Endothelial cell of umbilical vein (primary cell): ENCODE measurements around the gene NOS2. TPM values are rescaled to one million over a fixed set of nuclear protein-coding genes. Genes with fewer than 3 reads are reported as not detected.
"Not testable (repeated sequence)": the region's sequence is repeated elsewhere in the genome, so short reads cannot be mapped to it uniquely, and the experiment has no call there.

ENCODE experiments used
- BruUV-seq: library from RNA; stranded (reverse); fragments of 400-500 nt; replicated peaks from 2 replicates; lab custom pipeline; 2021; lab: Mats Ljungman, UMichigan
- CTCF ChIA-PET: fragments of 300-600, 350-600 bp; sonication (Branson Sonifier 250); formaldehyde crosslinking; loops from one replicate; lab custom pipeline; 2021; ENCODE audit warnings: antibody characterized with exemption, inconsistent platforms; lab: Charles Lee
- POLR2A ChIA-PET: fragments of 300-600, 350-600 bp; sonication (Branson Sonifier 250); formaldehyde crosslinking; loops from one replicate; lab custom pipeline; 2021; ENCODE audit warnings: antibody characterized with exemption, inconsistent platforms; lab: Charles Lee
- DNase-seq: peaks from one replicate; pipeline ENCODE4 v3.0.0-alpha.2; 2011; ENCODE audit warnings: low read depth, low spot score
- FAIRE-seq: peaks from 2 replicates; lab custom pipeline; 2011; peaks lifted over from hg19 to GRCh38; lab: Jason Lieb, UNC
- H2AFZ ChIP-seq: 2 replicates; pipeline ENCODE4 v1.6.0; 2012; ENCODE audit warnings: low read depth, low read length, control low read depth, inconsistent platforms
- H3K27ac ChIP-seq: 2 replicates; pipeline ENCODE4 v1.5.1; 2011; ENCODE audit warnings: low read depth, mild to moderate bottlenecking, control low read depth, low read length, moderate library complexity; ENCODE audit not compliant: insufficient read depth
- H3K27me3 ChIP-seq, 2 experiments: 2 replicates each; pipeline versions ENCODE4 v1.6.0 to v1.6.1; 2011; ENCODE audit warnings: low read length in 2 of 2, mixed read lengths in 1 of 2; ENCODE audit not compliant: control insufficient read depth in 2 of 2, insufficient read depth in 2 of 2
- H3K36me3 ChIP-seq, 2 experiments: 2 replicates in 1 of 2; 3 replicates in 1 of 2; pipeline ENCODE4 v1.5.1; 2011; ENCODE audit warnings: low read length in 2 of 2, mild to moderate bottlenecking in 1 of 2, moderate library complexity in 1 of 2; ENCODE audit not compliant: control insufficient read depth in 2 of 2, insufficient read depth in 2 of 2; ENCODE audit errors: extremely low read depth in 1 of 2
- H3K4me1 ChIP-seq: 3 replicates; pipeline ENCODE4 v1.5.1; 2011; ENCODE audit warnings: mild to moderate bottlenecking, low read length; ENCODE audit not compliant: control insufficient read depth, insufficient read depth; ENCODE audit errors: extremely low read depth
- H3K4me2 ChIP-seq: 2 replicates; pipeline ENCODE4 v1.6.1; 2011; ENCODE audit warnings: low read length, control low read depth, mixed read lengths; ENCODE audit not compliant: insufficient read depth
- H3K4me3 ChIP-seq, 3 experiments: fragments of 200-600 bp in 1 of 3; sonication (generic), shearing (Covaris generic) in 1 of 3; replicated peaks in 1 of 3; 2 replicates each; pipeline ENCODE4 v1.5.1; 2011 to 2016; ENCODE audit warnings: control low read depth in 3 of 3, low read length in 3 of 3, mild to moderate bottlenecking in 2 of 3, inconsistent platforms in 1 of 3, low read depth in 1 of 3, moderate library complexity in 1 of 3; ENCODE audit not compliant: insufficient read depth in 1 of 3
- H3K79me2 ChIP-seq: 2 replicates; pipeline ENCODE4 v1.6.0; 2012; ENCODE audit warnings: low read length, inconsistent platforms; ENCODE audit not compliant: control insufficient read depth, insufficient read depth
- H3K9ac ChIP-seq: replicated peaks from 2 replicates; pipeline ENCODE3; 2011; ENCODE audit warnings: low read length, control low read depth; ENCODE audit not compliant: insufficient read depth; ENCODE audit errors: extremely low read depth
- H3K9me1 ChIP-seq: replicated peaks from 3 replicates; pipeline ENCODE4 v1.6.0; 2011; ENCODE audit warnings: mild to moderate bottlenecking, low read length; ENCODE audit not compliant: control insufficient read depth, insufficient read depth; ENCODE audit errors: extremely low read depth
- H3K9me3 ChIP-seq: replicated peaks from 2 replicates; pipeline ENCODE4 v1.5.1; 2012; ENCODE audit warnings: low read length, inconsistent platforms; ENCODE audit not compliant: control insufficient read depth, insufficient read depth
- H4K20me1 ChIP-seq: replicated peaks from 2 replicates; pipeline ENCODE3; 2011; ENCODE audit warnings: mild to moderate bottlenecking, low read length; ENCODE audit not compliant: control insufficient read depth, insufficient read depth; ENCODE audit errors: extremely low read depth
- CTCF ChIP-seq, 2 donors: IDR thresholded peaks; 1 replicate in 1 of 2; 2 replicates in 1 of 2; pipeline ENCODE4 v1.5.1; 2011; ENCODE audit warnings: low read length in 2 of 2, mild to moderate bottlenecking in 2 of 2, moderate library complexity in 2 of 2, control low read depth in 1 of 2, inconsistent platforms in 1 of 2, low read depth in 1 of 2; ENCODE audit not compliant: insufficient read depth in 1 of 2; ENCODE audit errors: extremely low read depth in 1 of 2
- EZH2 ChIP-seq: IDR thresholded peaks from 2 replicates; pipeline ENCODE4 v1.6.1; 2012; ENCODE audit warnings: borderline replicate concordance, low read depth, mild to moderate bottlenecking, moderate library complexity, low read length, inconsistent platforms; ENCODE audit not compliant: severe bottlenecking
- FOS ChIP-seq: IDR thresholded peaks from 2 replicates; pipeline ENCODE4 v1.6.1; 2011; ENCODE audit warnings: mild to moderate bottlenecking, low read length, moderate library complexity, borderline replicate concordance; ENCODE audit not compliant: insufficient read depth
- GATA2 ChIP-seq: IDR thresholded peaks from 2 replicates; pipeline ENCODE4 v1.7.0; 2011; ENCODE audit warnings: low read depth, mild to moderate bottlenecking, moderate library complexity, mixed read lengths, low read length; ENCODE audit not compliant: insufficient read length, insufficient read depth
- JUN ChIP-seq: IDR thresholded peaks from 2 replicates; pipeline ENCODE4 v1.6.1; 2011; ENCODE audit warnings: borderline replicate concordance, low read depth; ENCODE audit not compliant: insufficient read length, insufficient read depth
- MAX ChIP-seq: IDR thresholded peaks from 2 replicates; pipeline ENCODE4 v1.6.1; 2011; ENCODE audit not compliant: insufficient read depth, insufficient read length
- MYC ChIP-seq: IDR thresholded peaks from one replicate; pipeline ENCODE4 v1.6.1; 2011; ENCODE audit warnings: mild to moderate bottlenecking, low read depth, low read length
- POLR2A ChIP-seq: IDR thresholded peaks from 2 replicates; pipeline ENCODE4 v1.6.1; 2012; ENCODE audit warnings: low read depth, mild to moderate bottlenecking, control low read depth, low read length
- POLR2AphosphoS5 ChIP-seq: IDR thresholded peaks from 2 replicates; pipeline ENCODE4 v1.6.1; 2012; ENCODE audit warnings: low read depth, mild to moderate bottlenecking, control low read depth, low read length, moderate library complexity; ENCODE audit not compliant: insufficient read depth
- dilution Hi-C: fragments of 300-500 bp; cut with MboI; formaldehyde crosslinking; loops from one replicate; pipeline ENCODE4 v1.15.0; 2019; ENCODE audit warnings: low sequenced_read_pairs; ENCODE audit not compliant: extremely low pct_ligation_motif_present
- intact Hi-C: fragments of 100-400 bp; cut with micrococcal nuclease; formaldehyde crosslinking; loops from one replicate; pipeline ENCODE4 v1.10.0; 2022
- polyA plus RNA-seq, 4 experiments: library from polyadenylated mRNA; depleted of rRNA in 3 of 4; stranded (reverse) in 3 of 4; unstranded in 1 of 4; fragments of >200 nt; gene quantifications; 2 replicates each; pipeline versions ENCODE4 v1.2.1 to v1.2.3, GENCODE V29; 2011 to 2012; ENCODE audit warnings: missing spikeins in 1 of 4
- total RNA-seq: library from RNA; stranded (reverse); gene quantifications from 2 replicates; pipeline ENCODE4 v1.2.3, GENCODE V29; 2021

NOS2 gene
- total and polyA plus RNA-seq, 2 donors (not counting 3 experiments of a cell fraction or from before 2014, with no cell fraction given), result 0.01 TPM; not detected in 1

DNA sequence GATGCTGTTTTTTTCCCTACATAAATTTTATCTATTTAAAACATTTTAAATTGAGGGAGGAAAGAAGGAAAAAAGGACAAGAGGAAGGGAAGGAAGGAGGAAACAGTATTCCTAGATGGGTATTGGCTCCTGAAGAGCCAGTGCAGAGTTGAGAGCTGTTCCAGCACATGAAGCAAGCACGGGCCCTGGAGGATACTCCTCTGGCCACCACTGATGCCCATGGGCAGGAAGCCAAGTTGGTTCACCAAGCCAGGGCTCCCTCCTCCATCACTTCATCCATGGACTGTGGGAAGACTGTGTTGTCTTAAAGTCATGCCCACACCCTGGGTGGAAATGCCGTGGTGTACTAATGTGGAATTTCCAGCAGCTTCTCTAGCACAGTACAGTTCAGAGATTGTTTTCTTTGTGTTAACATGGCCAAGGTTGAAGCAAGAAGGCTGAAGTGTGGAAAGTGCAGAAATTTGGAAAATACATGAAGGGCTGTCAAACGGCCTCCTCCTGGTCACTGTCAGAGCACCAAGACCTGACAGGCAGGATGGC lies 23.9 kb upstream of the NOS2 start:
- H3K27me3 ChIP-seq, result peaks cover 0 to 3% of the 10 kb centered on the region in 2 experiments
- intact Hi-C loops, result no loop called here
- dilution Hi-C loops, result no loop called here
- no peaks in the 10 kb centered on the region for H3K4me1 ChIP-seq
- TF ChIP-seq MAX (no peak), POLR2AphosphoS5 (no peak), FOS (no peak), CTCF (IDR thresholded peaks at IDR 0.05; ENCODE audit: extremely low read depth in 1 of 2, insufficient read depth in 1 of 2, low read depth in 1 of 2, low read length in 2 of 2) (no peak), JUN (no peak), EZH2 (no peak), POLR2A (no peak), MYC (no peak), GATA2 (no peak)
- H3K4me3 ChIP-seq, result no peak overlapping the region
- no TSS peak for BruUV-seq
- H3K9me1 ChIP-seq, result no peaks in the 10 kb centered on the region
- H3K27ac ChIP-seq, result no peak overlapping the region
- no peak overlapping the region for H3K9ac ChIP-seq
- no peaks in the 10 kb centered on the region for H3K79me2 ChIP-seq
- FAIRE-seq (no peak), DNase-seq (no peak)
- no peak overlapping the region for H2AFZ ChIP-seq
- ChIA-PET POLR2A (no interaction called here), CTCF (interaction anchor here (1.0 to 1.3 kb wide), 2 partner anchors 9 to 19 kb away, joined by 4 to 6 read pairs; no protein-coding TSS in a partner anchor)
- no peak overlapping the region for H3K4me2 ChIP-seq
- H3K9me3 ChIP-seq, result no peaks in the 10 kb centered on the region
- no peaks in the 10 kb centered on the region for H3K36me3 ChIP-seq
- no peaks in the 10 kb centered on the region for H4K20me1 ChIP-seq

GRCh38 chr17:27822108-27822507 lies 21.8 kb upstream of the NOS2 start:
- H3K36me3 ChIP-seq, H3K4me3 ChIP-seq, H3K79me2 ChIP-seq, H3K27ac ChIP-seq, H2AFZ ChIP-seq, dilution Hi-C loops, CTCF ChIA-PET, H3K9me1 ChIP-seq, H3K27me3 ChIP-seq, POLR2A ChIA-PET, H4K20me1 ChIP-seq, DNase-seq, H3K9ac ChIP-seq, BruUV-seq, H3K4me2 ChIP-seq, FAIRE-seq, H3K9me3 ChIP-seq, intact Hi-C loops: not testable (repeated sequence)
- H3K4me1 ChIP-seq, result peaks cover 15% of the 10 kb centered on the region
